Dedifferentiated amniotic fluid mesenchymal stem cell (primary cell): ENCODE measurements around the gene OR51E2.
"Not testable (repeated sequence)": the region's sequence is repeated elsewhere in the genome, so short reads cannot be mapped to it uniquely, and the experiment has no call there.

ENCODE experiments used
- DNase-seq: peaks from one replicate; pipeline ENCODE4 v3.0.0-alpha.2; 2016; ENCODE audit errors: extremely low spot score

Gene OR51E2

GRCh38 chr11:4697585-4697984 lies at the start of gene OR51E2:
OR51E2 (minus strand) TSS chr11:4697853; CDS start chr11:4682711, 15,142 bp downstream.
- peak; percentile 15 for DNase-seq

- DNase-seq, result no peak
Measured at GRCh38 chr11:4740735-4741134, 43.1 kb upstream of the OR51E2 start.

- no peak for DNase-seq
Measured at GRCh38 chr11:4727171-4727570, 29.5 kb upstream of the OR51E2 start.

GRCh38 chr11:4722616-4723534 lies 25.2 kb upstream of the OR51E2 start:
- DNase-seq, result not testable (repeated sequence)

- DNase-seq, result no peak
Measured at GRCh38 chr11:4714300-4714699, 16.6 kb upstream of the OR51E2 start.

GRCh38 chr11:4713241-4713640 lies 15.6 kb upstream of the OR51E2 start:
- no peak for DNase-seq

- DNase-seq, result no peak
Measured at GRCh38 chr11:4704790-4705334, 7.2 kb upstream of the OR51E2 start.

GRCh38 chr11:4704054-4704789 lies 6.6 kb upstream of the OR51E2 start, which contains the start of gene MMP26:
MMP26 (plus strand) TSS chr11:4704784.
- no peak for DNase-seq

- no peak for DNase-seq
Measured at GRCh38 chr11:4700436-4700820, 2.8 kb upstream of the OR51E2 start.

- no peak for DNase-seq
Measured at GRCh38 chr11:4699697-4700435, 2.2 kb upstream of the OR51E2 start.

GRCh38 chr11:4695442-4695841 lies 2.2 kb downstream of the OR51E2 start:
- DNase-seq, result no peak

GRCh38 chr11:4684631-4685285 lies 12.9 kb downstream of the OR51E2 start:
- no peak for DNase-seq

- no peak for DNase-seq
Measured at GRCh38 chr11:4682623-4683419, 14.8 kb downstream of the OR51E2 start.

GRCh38 chr11:4680341-4680740 lies 17.3 kb downstream of the OR51E2 start:
- DNase-seq, result no peak

- no peak for DNase-seq
Measured at GRCh38 chr11:4677948-4678347, 19.7 kb downstream of the OR51E2 start.

- DNase-seq, result no peak
Measured at GRCh38 chr11:4673781-4674180, 23.9 kb downstream of the OR51E2 start.

GRCh38 chr11:4672470-4672869 lies 25.2 kb downstream of the OR51E2 start:
- no peak for DNase-seq

- no peak for DNase-seq
Measured at GRCh38 chr11:4671741-4672140, 25.9 kb downstream of the OR51E2 start.

- no peak for DNase-seq
Measured at GRCh38 chr11:4665424-4665823, 32.2 kb downstream of the OR51E2 start.

- no peak for DNase-seq
Measured at GRCh38 chr11:4664786-4665185, 32.9 kb downstream of the OR51E2 start.
